HG02938 (cell line): ENCODE data around the gene TMEM191C.
"Not testable (repeated sequence)": the region's sequence is repeated elsewhere in the genome, so short reads cannot be mapped to it uniquely, and the experiment has no call there.

ENCODE experiments used
- ATAC-seq: cut with Tn5 transposase; IDR thresholded peaks from one replicate; pipeline ENCODE4 v1.9.1; 2021; ENCODE audit warnings: mild to moderate bottlenecking, moderate library complexity; ENCODE audit not compliant: unreplicated experiment

TMEM191C gene

DNA sequence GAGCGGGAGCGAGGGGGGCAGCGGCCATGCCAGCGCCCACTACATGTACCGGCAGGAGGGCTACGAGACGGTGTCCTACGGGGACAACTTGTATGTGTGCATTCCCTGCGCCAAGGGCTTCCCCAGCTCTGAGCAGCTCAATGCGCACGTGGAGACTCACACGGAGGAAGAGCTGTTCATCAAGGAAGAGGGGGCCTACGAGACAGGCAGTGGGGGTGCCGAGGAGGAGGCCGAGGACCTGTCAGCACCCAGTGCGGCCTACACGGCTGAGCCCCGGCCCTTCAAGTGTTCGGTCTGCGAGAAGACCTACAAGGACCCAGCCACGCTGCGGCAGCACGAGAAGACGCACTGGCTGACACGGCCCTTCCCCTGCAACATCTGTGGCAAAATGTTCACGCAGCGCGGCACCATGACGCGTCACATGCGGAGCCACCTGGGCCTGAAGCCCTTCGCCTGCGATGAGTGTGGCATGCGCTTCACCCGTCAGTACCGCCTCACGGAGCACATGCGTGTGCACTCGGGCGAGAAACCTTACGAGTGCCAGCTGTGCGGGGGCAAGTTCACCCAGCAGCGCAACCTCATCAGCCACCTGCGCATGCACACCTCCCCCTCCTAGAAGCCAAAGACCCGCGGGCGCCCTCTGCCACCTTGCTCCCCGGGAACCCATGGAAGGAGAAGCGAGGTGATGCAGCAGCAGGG, 20.9 kb upstream of the TMEM191C start:
- no peak for ATAC-seq

DNA sequence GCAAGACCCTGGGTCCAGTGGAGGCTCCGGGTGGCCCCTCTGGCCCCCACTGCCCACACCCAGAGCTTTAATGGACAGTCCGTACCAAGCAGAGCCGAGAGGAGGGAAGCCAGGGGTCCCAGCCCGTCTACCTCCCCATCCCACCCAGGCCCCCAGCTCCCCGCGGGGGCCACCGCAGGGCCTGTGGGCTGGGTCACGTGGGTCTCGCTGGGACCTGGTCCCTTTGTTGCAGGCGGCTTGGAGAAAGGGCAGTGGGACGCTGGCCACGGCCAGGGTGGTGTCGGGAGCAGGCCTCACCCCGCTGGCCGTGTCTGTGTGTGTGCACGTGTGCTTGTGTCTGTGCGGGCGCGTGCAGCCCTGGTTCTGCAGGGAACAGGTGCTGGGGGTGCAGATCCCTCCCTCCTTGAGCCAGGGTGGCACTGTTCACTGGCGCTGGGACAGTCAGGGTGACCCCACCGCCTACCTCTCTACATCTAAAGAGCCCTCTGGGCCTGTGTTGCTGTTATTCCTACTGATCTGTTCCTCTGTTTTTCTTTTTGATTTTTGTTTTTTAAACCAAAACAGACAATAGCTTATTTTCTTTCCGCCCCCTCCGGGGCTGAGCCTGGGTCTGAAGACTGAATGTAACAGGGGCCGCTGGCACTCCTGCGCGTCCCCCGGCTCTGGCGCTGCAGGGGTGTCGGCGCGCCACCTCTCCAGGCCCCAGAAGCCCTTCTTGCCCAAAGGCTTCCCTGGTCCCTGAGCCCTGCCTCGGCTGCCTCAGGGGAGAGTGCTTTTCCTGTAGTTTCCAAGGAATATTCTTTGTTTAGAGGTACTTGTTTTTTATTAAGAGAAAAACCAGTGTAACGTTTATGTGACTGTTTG, 20.1 kb upstream of the TMEM191C start:
- no peak for ATAC-seq

DNA sequence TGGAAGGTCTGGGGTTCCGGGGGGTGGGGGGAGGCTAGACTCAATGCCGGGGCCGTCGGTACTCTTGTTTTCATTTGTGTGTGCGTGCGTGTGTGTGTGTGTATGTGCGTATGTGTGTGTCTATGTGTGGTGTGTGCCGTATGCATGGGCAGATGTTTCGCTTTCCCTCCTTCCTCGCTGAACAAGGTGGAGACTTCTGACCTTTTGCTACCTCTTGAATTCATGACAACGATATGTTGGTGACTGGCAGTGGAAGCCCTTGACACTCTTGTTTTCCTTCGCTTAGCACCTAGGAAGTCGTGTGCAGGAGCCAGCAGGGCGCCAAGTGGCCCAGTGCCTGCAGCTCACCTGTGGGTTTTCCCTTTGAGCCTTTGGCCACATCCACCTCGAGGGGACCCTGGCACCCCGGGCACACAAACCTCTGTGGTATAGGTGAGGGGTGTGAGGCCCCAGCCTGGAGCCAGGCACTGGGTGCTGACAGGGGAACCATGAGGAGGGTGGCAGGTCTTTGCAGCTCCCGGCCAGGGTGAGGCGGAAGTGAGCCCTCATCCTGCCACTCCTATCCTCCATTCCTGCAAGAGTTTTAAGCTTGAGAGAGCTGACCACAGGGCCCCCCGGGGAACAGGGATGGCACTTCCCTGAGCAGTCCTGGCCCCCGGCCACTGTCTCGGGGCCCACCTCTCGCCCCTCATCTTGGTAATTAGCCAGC, 19.3 kb upstream of the TMEM191C start:
- no peak for ATAC-seq

DNA sequence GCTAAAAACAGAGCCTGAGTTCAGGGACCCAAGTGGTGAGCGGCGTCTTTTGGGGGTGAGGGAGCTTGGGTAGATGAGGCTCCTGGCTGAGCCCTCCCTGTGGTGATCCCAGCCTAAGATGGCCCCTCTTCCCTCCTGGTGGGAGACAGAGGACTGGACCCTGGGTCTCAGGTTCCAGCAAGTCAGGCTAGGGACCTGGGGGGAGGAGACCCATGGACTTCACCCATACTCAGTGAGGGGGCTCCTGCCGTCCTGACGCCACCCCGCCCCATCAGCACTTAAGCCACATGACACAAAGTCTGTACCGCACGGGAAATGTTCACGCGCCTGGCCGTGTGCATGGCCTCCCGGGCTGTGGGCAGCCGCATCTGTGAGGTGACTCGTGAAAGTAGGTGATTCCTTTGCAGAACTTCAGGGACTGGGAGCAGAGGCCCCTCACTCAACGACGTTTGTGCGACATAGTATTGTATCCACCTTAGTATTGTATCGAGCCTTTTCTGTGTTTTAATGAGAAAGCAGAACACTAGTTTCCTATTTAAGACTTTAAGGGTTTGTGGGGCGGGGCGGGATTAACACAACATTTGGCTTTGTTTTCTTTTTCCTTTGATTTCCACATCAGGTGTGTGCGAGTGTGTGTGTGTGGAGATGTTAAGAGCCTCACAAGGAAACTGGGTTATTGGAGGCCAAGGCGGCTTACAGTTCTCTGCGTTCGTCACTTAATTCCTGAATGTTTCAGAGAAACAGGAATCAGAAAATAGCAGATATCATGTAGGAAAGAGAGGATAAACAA, 18.4 kb upstream of the TMEM191C start:
- no peak for ATAC-seq

DNA sequence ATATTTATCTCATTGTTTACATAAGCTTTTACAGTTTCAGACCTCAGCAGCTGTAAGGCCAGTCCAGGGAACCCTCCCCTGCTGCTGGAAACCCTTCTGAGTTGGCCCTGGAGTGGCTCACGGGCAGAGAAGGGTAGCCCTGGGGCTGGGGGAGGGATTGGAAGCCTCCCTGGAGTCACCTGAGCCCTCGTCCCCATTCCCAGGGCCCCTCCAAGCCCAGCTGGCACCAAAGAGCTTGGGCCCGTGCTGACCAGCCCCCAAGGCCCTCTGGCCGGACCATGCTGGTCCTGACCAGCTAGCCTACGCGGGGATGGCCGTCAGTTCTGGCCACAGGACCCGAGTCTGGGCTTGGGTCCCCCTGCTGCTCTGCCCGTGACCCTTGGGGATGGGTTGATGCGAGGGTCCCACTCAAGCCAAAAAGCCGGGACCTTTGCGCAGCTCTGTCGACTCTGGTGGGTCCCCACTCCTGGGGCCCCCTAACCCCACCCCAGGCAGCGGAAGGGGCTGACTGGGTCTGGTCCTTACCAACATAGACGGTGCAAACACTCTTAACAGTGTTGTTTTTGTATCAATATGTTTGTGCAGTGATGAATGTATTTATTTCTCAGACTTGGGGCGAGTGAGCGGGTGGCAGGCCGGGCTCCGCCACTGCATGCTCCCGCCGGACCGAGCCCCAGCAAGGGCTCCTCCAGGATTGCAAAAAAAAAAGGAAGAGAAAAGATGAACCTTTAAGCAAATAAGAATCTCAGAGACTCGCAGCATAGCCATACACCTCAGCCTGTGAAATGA, 17.5 kb upstream of the TMEM191C start:
- no peak for ATAC-seq

DNA sequence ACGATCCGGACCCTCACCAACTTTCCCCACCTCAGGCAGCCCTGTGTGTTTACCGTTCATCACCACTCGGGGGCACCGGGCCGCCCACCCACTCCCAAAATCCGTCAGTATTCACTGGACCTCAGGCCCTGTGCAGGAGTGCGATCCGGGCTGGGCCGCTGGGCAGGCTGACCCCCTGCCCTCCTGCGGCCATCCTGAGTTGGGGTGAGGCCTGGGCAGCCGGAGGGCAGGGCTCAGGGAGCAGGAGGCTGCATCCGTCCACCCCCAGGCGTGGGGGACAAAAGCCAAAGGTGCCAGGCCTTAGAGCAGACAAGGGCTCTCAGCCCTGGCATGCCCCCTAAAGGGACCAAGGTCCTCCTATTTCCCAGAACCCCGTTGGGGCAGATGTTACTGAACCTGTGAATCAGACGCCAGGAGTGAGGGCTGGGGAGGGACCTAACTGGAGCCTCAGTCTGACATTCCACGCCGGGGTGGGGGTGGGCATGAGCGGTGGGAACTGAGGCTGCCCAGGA, 16.8 kb upstream of the TMEM191C start:
- no peak for ATAC-seq

DNA sequence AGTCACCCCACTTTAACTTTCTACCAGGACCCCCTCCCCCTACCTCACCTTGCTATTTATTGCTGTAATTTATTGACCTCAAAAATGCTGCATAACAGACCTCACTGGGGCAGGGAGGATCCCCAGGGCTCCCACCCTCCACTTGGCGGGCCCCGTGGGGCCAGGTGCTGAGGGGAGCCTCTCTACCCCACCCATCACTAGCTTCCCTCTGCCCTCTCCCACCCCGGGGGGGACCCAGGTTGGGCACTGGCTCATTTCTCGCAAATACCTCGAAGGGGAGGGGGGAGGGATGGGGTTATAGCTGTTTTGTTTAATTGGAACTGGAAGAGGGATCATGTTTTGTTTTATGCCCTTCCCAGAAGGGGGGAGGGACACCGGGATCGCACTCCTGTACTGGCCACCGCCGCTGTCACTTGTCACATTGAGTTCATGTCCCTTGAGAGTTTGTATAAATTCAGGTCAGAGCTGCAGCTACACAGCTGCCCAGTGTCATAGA, 16.3 kb upstream of the TMEM191C start:
- no peak for ATAC-seq

DNA sequence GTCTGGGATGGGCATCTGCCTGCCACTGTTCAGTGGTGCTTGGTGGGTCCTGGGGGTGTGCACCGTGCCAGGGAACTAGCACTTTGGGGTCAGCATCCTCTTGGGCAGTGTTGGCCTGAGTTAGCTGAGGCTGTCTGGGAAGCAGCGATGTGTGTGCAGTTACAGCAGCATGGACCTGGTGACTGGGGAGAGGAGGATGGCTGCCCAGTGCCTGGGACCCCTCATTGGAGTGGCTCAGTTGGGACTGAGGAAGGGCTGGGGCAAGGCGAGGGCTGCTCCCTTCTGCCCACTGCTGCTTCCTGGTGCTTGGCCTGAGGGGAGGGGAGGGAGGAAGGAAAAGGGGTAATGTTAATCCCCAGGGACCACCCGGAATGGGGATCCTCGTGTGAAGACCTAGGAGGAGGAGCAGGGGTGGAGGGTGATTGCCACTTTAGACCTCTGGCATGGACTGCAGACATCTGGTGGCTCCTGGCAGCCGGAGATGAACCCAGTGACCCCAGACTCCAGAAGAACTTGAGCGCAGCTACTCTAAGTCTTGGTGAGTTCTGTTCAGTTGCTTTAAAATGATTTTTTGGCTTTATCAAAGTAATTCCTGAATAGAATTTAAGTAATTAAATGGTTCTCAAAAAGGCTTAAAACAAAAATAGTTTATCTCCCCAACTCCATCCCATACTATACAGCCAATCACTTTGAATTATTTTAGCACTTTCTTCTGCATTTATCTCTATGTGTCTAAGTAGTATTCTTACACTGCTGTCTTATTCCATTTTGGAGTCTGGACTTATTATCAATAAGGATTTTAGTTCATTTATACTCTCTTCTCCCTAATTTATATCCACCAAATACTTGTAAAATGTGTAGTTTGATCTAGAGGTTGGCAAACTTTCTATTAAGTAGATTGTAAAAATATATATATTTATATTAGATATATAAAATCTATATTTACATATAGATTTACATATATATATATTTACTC, 15.4 kb upstream of the TMEM191C start:
- ATAC-seq, result no peak

DNA sequence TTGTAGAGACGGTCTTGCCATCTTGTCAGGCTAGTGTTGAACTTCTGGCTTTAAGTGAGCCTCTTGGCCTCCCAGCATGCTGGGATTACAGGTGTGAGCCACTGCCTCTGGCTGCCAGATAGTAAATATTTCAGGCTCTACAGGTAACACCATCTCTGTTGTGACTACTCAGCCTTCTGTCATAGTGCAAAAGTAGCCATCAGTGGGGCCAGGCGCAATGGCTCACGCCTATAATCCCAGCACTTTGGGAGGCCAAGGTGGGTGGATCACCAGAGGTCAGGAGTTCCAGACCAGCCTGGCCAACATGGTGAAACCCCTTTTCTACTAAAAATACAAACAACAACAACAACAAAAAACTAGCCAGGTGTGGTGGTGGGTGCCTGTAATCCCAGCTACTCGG, 14.5 kb upstream of the TMEM191C start:
- not testable (repeated sequence) for ATAC-seq

DNA sequence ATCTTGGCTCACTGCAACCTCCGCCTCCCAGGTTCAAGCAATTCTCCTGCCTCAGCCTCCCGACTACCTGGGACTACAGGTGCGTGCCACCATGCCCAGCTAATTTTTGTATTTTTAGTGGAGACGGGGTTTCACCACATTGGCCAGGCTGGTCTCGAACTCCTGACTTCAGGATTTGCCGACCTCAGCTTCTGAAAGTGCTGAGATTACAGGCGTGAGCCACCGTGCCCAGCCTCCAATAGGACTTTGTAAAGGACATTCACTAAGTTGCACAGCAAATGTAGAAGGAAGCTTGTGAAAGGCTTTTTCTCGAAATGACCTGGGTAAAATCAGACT, 12.2 kb upstream of the TMEM191C start:
- ATAC-seq, result not testable (repeated sequence)

DNA sequence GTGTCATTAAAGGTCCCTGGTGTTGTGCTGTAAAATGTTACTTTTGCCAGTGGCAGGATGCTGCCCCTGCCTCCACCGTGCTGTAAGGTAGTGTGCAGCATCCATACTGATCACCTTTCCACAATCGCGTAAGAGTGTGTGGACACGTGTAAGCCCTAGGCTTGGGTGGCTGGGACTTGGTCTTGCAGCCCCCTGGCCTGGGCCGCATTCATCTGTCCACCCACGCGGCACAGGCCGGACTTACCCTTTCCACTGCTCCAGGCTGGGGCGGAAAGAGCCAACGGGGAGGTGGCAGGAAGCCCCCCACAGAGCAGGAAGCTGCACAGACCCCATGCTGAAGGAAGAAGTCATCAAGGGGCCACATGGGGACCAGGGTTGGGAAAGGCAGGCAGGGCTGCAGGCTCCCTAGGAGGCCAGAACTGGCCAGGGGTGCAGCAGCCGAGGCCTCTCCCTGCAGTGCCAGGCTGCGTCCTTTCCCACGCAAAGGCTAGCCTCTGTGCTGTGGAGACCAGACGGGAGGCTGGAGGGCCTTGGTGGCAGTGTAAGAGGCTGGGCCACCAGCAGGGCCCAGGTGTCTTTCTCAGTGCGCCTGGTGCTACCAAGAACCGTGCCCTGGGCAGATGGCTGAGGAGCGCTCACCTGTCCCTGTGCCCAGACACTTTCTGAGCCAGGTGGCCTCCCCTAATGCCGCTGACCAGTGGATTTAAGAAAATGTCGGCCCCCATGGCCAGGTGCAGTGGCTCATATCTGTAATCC, 11.7 kb upstream of the TMEM191C start:
- ATAC-seq, result no peak

DNA sequence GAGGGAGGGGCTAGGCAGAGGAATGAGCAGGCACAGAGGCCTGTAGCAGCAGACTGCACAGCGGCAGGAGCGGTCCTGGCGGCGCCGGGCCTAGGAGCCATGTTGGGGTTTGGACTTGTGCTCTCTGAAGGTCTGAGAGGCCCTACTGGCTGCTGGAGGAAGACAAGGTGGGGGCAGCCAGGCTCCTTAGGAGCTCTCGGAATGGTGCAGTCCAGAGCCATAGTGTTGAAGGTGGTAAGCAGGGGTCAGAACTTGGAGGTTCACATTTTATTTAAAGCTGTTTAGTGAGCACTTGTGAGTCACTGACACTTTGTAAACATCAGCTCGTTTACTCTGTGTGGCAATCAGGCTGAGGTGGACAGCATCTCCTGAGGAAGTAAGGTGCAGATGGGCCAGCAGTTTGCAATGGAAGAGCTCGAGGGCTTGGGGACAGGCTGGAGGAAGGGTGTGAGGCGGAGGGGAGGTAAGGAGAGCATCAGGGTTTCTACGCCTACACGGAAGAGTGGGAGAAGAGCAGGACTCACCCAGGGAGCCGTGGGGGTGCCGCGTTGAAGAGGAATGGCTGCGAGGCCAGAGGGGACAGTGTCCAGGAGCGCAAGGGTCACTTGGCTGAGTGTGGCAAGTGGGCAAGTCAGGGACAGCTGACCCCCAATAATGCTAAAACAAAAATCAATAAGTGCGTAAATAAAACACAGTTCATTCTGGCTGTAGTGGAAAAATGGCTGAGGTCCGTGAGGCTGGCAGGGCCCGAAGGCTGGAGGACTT, 10.0 kb upstream of the TMEM191C start:
- no peak for ATAC-seq

DNA sequence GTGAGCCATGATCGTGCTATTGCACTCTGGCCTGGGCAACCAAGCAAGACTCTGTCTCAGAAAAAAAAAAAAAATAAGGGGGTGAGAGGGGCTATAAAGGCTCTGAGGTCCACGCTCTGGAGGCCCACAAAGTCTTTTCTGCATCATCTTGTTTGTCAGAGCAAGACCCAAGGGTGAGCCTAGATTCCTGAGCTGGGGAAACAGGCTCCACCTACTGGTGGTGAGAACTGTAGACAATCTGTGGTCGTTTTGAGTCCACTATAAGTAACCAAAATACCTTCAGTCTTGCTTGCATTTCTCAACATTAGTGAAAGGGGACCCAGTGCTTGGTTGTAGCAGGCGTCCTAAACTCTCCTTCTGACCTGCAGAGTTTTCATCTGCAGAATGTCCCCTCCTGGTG, 4.5 kb upstream of the TMEM191C start:
- not testable (repeated sequence) for ATAC-seq

DNA sequence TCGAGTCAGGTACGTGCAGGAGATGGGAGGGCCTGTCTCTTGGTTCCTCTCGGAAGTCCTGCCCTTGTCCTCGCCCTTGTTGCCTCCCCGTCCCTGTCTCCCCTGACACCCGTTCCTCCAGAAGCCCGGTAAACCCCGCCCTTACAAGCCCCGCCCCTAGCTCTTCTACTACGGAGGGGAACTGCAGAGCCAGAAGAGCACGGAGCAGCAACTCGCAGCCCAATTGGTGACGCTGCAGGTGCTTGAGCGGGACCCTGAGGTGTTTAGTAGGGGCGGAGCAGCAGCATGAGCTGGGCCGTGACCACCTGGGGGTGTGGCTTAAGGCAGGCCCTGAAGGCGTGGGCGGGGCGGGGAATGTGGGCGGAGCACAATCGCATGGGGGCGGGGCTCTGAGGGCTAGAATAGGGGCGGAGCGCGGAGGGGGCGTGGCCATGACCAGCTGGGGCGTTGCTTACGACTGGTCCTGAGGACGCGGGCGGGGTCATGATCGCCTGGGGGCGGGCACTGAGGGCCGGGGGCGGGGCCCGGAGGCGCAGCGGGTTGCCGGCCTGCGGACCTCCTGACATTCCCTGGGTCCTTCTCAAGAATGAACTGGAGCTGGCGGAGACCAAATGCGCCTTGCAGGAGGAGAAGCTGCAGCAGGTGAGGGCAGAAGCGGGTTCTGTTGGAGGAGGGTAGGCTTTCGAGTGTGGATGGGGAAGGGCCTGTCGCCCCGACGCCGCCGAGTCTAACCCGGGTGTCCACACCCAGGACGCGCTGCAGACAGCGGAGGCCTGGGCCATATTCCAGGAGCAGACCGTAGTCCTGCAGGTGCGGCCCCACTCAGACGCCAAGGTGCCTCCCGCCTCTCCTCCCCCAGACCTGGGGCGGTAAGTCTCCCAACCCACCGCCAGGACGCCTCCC, 1.3 kb downstream of the TMEM191C start:
- peak; percentile 67 for ATAC-seq

DNA sequence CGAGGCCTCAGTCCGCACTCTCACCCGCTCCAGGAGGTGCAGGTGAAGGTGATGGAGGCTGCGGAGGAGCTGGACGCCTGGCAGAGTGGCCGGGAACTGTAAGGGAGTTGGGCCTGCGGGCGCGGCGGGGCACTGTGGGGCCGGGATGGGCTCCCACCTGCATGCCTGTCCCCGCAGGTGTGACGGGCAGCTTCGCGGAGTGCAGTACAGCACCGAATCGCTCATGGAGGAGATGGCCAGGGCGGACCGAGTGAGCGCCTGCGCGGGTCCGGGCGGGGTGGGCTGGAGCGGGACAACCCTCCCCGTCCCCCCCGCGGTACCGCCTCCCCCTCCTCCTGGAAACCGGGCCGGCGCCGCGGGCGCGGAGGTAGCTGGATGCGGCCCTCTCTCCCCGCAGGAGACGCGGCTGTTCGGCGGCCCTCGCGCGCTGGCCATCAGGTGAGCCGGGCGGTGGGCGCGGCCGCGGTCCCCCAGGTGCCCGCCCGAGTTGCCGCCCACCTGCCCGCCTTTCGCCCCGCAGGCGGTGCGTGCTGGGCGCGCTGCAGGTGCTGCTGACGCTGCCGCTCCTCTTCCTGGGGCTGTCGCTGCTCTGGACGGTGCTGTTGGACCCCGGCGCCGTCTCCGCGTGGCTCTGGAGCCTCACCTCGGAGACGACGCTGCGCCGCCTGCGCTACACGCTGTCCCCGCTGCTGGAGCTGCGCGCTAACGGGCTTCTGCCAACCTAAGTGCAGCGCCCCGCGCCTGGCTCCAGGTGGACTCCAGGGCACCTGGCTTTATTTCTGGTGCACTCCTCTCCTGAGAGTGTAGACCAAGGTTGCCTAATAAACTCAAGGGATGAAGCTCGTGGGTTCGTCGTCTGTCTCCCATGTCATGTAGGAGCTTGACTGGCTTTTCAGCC, 2.2 kb downstream of the TMEM191C start:
- ATAC-seq, result not testable (repeated sequence)
